Adrenal gland (tissue), 12 donors: Measurements from ENCODE around the gene MED13. TPM values are rescaled to one million over a fixed set of nuclear protein-coding genes. Genes with fewer than 3 reads are reported as not detected.
"Not testable (repeated sequence)": the region's sequence is repeated elsewhere in the genome, so short reads cannot be mapped to it uniquely, and the experiment has no call there.

Experiments used
- DNase-seq, 7 donors: peaks; one replicate each; pipeline ENCODE4 v3.0.0-alpha.2; 2019 to 2020
- H3K27ac ChIP-seq, 5 donors: fragments of 200-600 bp; sonication (generic) in 4 of 5; 1 replicate in 3 of 5; 2 replicates in 2 of 5; pipeline versions ENCODE4 v1.5.1 to v1.8.0; 2016 to 2020; ENCODE audit warnings: mild to moderate bottlenecking in 1 of 5
- H3K27me3 ChIP-seq: fragments of 200-600 bp; 2 replicates; pipeline ENCODE4 v1.8.0; 2021
- H3K36me3 ChIP-seq, 2 donors: fragments of 200-600 bp; replicated peaks in 1 of 2; 1 replicate in 1 of 2; 2 replicates in 1 of 2; pipeline versions ENCODE4 v1.5.1 to v1.8.0; 2018 to 2022
- H3K4me1 ChIP-seq, 2 donors: fragments of 200-600 bp; replicated peaks in 1 of 2; 1 replicate in 1 of 2; 2 replicates in 1 of 2; pipeline versions ENCODE4 v1.5.1 to v1.8.0; 2018 to 2021
- H3K4me3 ChIP-seq, 4 donors: fragments of 200-600 bp; sonication (generic) in 3 of 4; one replicate each; pipeline ENCODE4 v1.5.1; 2016 to 2018
- H3K9me3 ChIP-seq, 3 donors: fragments of 200-600 bp; sonication (generic) in 1 of 3; replicated peaks in 1 of 3; 1 replicate in 2 of 3; 2 replicates in 1 of 3; pipeline versions ENCODE4 v1.5.1 to v1.8.0; 2016 to 2021
- POLR2A ChIP-seq, 2 donors: fragments of 450-650 bp; IDR thresholded peaks; one replicate each; pipeline ENCODE4 v1.6.1; 2017; ENCODE audit warnings: antibody characterized with exemption in 2 of 2, mild to moderate bottlenecking in 2 of 2, moderate library complexity in 1 of 2
- WGBS, 4 donors: extraction: QIAGEN DNeasy Blood & Tissue Kit in 2 of 4; methylation state at CpG; one replicate each; pipeline versions ENCODE4 v1.1.5 to v1.1.7; 2013 to 2017; 5-methylcytosine and 5-hydroxymethylcytosine counted together
- intact Hi-C, 2 donors: fragments of 100-400 bp; cut with DNase I; formaldehyde crosslinking; loops; one replicate each; pipeline versions ENCODE4 v1.14.1 to v1.15.0; 2022 to 2023
- polyA plus RNA-seq, 3 donors: library from polyadenylated mRNA; stranded (reverse); fragments of 200-250 nt in 2 of 3; fragments of 350-450 nt in 1 of 3; fragmentation: Illumina TruSeq in 1 of 3; extraction: RNeasy Lipid Tissue Mini Kit (QIAGEN cat#74804) in 1 of 3; gene quantifications; one replicate each; pipeline ENCODE4 v1.2.3, GENCODE V29; 2013 to 2014
- total RNA-seq, 9 donors: library from RNA; depleted of rRNA in 4 of 9; stranded (reverse); fragments of >200 nt in 4 of 9; fragments of 120-200 nt in 1 of 9; fragmentation: NEBNext Ultra II Directional in 1 of 9; extraction: Animal tissue kit (Norgen Biotek cat#: 25700) in 1 of 9; gene quantifications; one replicate each; pipeline versions ENCODE4 v1.1.0 to v1.2.4, GENCODE V29; 2013 to 2023
- TF ChIP-seq, protein P1 (sequence below), 6 experiments: fragments of 450-650 bp in 4 of 6; fragments of 200-600 bp in 2 of 6; sonication (generic) in 1 of 6; IDR thresholded peaks; 1 replicate in 5 of 6; 2 replicates in 1 of 6; pipeline versions ENCODE4 v1.5.1 to v1.8.0; 2016 to 2021; ENCODE audit warnings: antibody characterized with exemption in 6 of 6, mild to moderate bottlenecking in 2 of 6, moderate library complexity in 1 of 6
- donor health status: healthy with polysubstance abuse.
- donor health status: Bipolar disorder and iron deficiency.
- donor health status: DM: yes; HTN: yes; CAD: no.
- donor health status: DM: no; HTN: no; CAD: no.
- donor health status: DM: no; HTN: no; CAD: no.
- donor health status: DM: yes; HTN: yes; CAD: no.

Gene MED13
- total and polyA plus RNA-seq, 12 donors, result 8.2 to 62.3 (median 51.8) TPM

DNA sequence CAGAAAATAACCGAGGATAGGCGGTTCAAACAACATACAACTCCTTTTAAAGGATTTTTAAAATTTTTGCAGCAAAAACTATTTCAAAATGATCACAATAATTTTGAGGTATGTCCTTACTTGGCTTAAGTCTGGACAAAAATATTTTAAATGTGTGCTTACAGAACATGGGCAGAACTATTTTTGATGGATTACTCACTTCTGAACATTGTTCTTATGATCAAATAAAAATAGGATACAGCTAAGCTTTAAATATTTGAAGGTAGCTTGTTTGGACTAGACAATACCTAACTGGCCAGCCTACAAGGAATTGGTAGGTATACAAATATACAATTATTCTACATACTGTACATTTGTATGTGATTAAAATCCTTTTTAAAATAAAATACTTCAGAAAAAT, 123.0 kb downstream of the MED13 start:
- H3K27me3 ChIP-seq, result no peaks in the 10 kb centered on the region
- intact Hi-C loops, result no loop called here
- H3K9me3 ChIP-seq, result no peaks in the 10 kb centered on the region
- H3K4me3 ChIP-seq, result no peak overlapping the region
- no peak for TF ChIP-seq POLR2A (IDR thresholded peaks at IDR 0.05)
- TF ChIP-seq, protein P1, sequence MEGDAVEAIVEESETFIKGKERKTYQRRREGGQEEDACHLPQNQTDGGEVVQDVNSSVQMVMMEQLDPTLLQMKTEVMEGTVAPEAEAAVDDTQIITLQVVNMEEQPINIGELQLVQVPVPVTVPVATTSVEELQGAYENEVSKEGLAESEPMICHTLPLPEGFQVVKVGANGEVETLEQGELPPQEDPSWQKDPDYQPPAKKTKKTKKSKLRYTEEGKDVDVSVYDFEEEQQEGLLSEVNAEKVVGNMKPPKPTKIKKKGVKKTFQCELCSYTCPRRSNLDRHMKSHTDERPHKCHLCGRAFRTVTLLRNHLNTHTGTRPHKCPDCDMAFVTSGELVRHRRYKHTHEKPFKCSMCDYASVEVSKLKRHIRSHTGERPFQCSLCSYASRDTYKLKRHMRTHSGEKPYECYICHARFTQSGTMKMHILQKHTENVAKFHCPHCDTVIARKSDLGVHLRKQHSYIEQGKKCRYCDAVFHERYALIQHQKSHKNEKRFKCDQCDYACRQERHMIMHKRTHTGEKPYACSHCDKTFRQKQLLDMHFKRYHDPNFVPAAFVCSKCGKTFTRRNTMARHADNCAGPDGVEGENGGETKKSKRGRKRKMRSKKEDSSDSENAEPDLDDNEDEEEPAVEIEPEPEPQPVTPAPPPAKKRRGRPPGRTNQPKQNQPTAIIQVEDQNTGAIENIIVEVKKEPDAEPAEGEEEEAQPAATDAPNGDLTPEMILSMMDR (IDR thresholded peaks at IDR 0.05), result no peak
- no peak for DNase-seq
- no peaks in the 10 kb centered on the region for H3K4me1 ChIP-seq
- 89 to 96% (median 94%) methylated on average over 2 of the region's 2 CpGs for WGBS, 4 donors
- no peak overlapping the region for H3K27ac ChIP-seq
- H3K36me3 ChIP-seq, result peaks cover 0 to 22% of the 10 kb centered on the region in 2 donors

DNA sequence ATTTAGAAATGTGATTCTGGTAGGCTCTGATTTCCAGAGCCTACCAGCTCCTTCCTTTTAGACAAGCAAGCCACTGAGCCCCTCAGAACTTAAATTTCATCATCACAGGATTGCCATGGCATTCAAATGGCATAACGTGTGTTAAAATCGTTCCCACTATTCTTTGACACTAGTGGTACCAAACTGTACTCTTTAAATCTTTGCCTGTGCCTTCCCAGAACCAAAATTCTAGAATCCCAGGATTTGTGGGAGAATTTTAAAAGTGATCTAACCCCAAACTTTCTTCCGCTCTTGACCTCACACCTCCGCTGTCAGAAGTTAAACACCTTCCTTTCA, 137.0 kb downstream of the MED13 start:
- 36 to 45% (median 39%) methylated on average over 4 of the region's 4 CpGs for WGBS, 4 donors
- no peaks in the 10 kb centered on the region for H3K9me3 ChIP-seq
- H3K4me3 ChIP-seq, result peak overlapping the region in 3 of 4 donors; percentile 57 to 71 (median 65)
- TF ChIP-seq, protein P1 (IDR thresholded peaks at IDR 0.05), result no peak
- TF ChIP-seq POLR2A (IDR thresholded peaks at IDR 0.05), result no peak
- peaks cover 6 to 13% of the 10 kb centered on the region in 2 donors for H3K4me1 ChIP-seq
- intact Hi-C loops, result no loop called here
- no peaks in the 10 kb centered on the region for H3K27me3 ChIP-seq
- peak overlapping the region in 3 of 5 donors; percentile 63 to 92 (median 76) for H3K27ac ChIP-seq
- peaks cover 0 to 21% of the 10 kb centered on the region in 2 donors for H3K36me3 ChIP-seq
- no peak for DNase-seq

DNA sequence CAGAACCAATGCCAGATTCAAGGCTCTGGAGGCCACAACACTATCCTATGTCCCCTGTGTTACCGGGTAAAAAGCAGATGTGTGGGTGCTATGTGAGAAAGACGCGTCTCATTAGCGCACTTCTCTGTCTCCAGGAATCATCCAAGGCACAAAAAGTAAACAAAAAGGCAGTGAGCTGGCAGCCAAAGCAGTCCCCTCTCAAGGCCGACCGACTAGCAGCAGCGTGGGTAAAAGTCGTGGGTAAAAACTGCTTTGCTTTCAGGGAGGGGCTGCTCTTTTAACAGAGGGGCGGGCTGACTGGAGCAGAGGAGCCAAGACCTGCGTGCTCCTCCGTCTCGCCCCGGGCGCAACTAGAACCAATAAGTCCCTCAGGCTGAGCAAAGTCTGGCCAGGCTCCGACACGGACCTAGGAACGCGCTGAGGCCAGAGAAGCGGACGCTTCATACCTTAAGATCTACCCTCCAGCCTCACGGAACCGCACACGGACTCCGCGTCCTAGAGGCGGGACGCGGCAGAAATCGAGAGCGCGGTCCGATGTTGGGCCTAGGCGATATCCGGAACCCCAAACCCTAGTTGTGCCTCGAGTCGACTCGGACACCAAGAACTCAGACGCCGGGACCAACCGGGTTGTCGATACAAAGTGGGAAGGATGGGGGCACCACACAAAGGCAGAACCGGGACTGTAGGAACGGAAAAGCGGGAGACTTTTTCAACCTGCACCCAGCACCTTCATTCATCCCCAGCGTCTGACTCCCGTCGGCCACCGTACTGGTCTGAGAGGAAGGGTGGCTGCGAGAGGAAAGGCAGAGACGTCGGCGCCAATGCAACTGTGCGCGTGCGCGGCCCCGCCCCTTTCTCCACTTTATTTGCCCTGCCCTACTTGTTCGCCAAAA, 137.6 kb downstream of the MED13 start, which contains the start of gene INTS2:
Gene INTS2 (minus strand): TSS at position 775 of the 893 bp plus-strand sequence. CDS start 1,338 bp downstream, outside the sequence.
- intact Hi-C loops, result no loop called here
- 0 to 1% (median 0%) methylated on average over 23 to 58 of the region's 58 CpGs for WGBS, 4 donors
- TF ChIP-seq POLR2A (IDR thresholded peaks at IDR 0.05), result peak; percentile 64 to 81
- TF ChIP-seq, protein P1 (IDR thresholded peaks at IDR 0.05), result peak in 2 of 6 experiments; percentile 12 to 14
- DNase-seq, result peak; percentile 95 to 98 (median 96)
- Histone ChIP-seq H3K27ac (peak within 1 kb of the TSS; percentile 17 to 92 (median 76)), H3K9me3 (no peaks in the 10 kb centered on the region), H3K4me3 (peak within 1 kb of the TSS in 3 of 4 donors; percentile 57 to 71 (median 65)), H3K36me3 (peaks cover 0 to 21% of the 10 kb centered on the region in 2 donors), H3K27me3 (no peaks in the 10 kb centered on the region), H3K4me1 (peaks cover 6 to 13% of the 10 kb centered on the region in 2 donors)

DNA sequence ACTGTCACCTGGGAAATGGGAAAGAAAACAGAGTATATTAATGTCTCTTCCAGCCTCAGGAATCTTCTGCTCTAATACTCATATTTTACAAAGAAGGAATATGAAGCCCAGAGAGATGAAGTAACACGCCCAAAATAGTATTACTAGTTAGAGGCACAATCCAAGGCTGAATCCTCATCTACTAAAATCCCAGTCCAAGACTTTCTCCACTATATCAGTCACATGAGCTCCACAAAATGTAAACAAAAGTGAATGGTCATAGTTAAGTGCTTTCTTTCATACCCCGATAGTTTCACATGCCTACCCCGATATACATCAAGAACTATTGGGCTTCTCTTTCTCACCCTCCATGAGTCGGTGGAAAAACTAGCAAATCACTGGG, 138.3 kb downstream of the MED13 start:
- Histone ChIP-seq H3K27ac (peak overlapping the region; percentile 17 to 92 (median 76)), H3K27me3 (no peaks in the 10 kb centered on the region), H3K4me1 (peaks cover 6 to 13% of the 10 kb centered on the region in 2 donors), H3K9me3 (no peaks in the 10 kb centered on the region), H3K36me3 (peaks cover 0 to 21% of the 10 kb centered on the region in 2 donors), H3K4me3 (peak overlapping the region in 3 of 4 donors; percentile 57 to 71 (median 65))
- WGBS, 4 donors, result 7 to 11% (median 10%) methylated on average over 4 of the region's 4 CpGs
- DNase-seq, result no peak
- intact Hi-C loops, result no loop called here
- TF ChIP-seq, protein P1 (IDR thresholded peaks at IDR 0.05), result no peak
- TF ChIP-seq POLR2A (IDR thresholded peaks at IDR 0.05), result no peak

DNA sequence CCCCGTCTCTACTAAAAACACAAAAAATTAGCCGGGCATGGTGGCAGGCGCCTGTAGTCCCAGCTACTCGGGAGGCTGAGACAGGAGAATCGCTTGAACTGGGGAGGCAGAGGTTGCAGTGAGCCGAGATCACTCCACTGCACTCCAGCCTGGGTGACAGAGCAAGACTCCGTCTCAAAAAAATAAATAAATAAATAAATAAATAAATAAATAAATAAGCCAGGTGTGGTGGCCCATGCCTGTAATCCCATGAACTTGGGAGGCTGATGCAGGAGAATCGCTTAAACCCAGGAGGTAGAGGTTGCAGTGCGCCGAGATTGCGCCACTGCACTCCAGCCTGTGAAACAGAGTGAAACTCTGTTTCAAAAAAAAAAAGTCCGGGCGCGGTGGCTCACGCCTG, 149.9 kb downstream of the MED13 start:
- H3K27ac ChIP-seq, DNase-seq, H3K9me3 ChIP-seq, intact Hi-C loops, H3K27me3 ChIP-seq, H3K4me3 ChIP-seq, H3K4me1 ChIP-seq: not testable (repeated sequence)
- 90 to 98% (median 95%) methylated on average over 15 of the region's 15 CpGs for WGBS, 4 donors
- H3K36me3 ChIP-seq, result peaks cover 0 to 36% of the 10 kb centered on the region in 2 donors
